ENCODE data around the gene LARGE1.

- TF ChIP-seq POLR2AphosphoS5 (IDR thresholded peaks at IDR 0.05; ENCODE audit: low read depth) (no peak), CTCF (IDR thresholded peaks at IDR 0.05; ENCODE audit: insufficient read depth, low read length) (no peak), GABPA (IDR thresholded peaks at IDR 0.05; ENCODE audit: low read depth) (no peak)
Observed at GRCh38 chr22:33710326-33710725, 209.9 kb downstream of the LARGE1 start.
